ENCODE results near the gene RLN1.

The RLN1 gene

DNA sequence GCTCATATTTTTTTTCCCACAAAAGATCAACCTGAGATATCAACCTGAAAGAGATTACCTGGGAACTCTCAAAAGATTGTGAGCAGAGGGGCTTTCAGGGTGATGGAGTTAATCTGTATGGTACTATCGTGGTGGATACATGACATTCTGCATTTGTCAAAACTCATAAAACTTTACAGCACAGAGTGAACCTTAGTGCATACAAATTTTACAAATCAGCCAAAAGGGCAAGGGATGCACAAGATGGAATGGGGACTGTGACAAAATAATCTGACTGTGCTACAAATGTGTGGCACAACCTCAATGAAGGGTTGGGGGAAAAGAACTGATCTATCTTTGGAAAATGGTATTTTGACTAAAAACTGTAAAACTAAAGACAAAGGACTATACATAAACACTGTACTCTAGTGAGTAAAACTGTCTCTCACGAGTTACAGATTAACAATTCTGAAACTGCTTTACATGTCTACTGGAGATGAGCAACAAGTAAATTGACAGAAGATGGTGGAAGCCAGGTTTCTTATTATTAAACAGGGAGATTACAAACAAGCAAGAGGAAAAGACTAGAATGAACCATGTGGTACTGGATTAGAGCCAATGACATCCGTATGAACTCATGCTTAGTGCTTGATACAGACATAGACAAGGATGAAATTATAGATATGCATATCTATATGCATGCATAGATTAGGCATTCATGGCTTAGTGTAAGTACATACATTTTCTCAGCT, 24.8 kb upstream of the RLN1 start:
- TF ChIP-seq CTCF (IDR thresholded peaks at IDR 0.05; ENCODE audit: borderline replicate concordance, insufficient read depth, low read depth, low read length): no peak
- no peak overlapping the region for H3K4me3 ChIP-seq (ENCODE audit: low read depth, low read length)

DNA sequence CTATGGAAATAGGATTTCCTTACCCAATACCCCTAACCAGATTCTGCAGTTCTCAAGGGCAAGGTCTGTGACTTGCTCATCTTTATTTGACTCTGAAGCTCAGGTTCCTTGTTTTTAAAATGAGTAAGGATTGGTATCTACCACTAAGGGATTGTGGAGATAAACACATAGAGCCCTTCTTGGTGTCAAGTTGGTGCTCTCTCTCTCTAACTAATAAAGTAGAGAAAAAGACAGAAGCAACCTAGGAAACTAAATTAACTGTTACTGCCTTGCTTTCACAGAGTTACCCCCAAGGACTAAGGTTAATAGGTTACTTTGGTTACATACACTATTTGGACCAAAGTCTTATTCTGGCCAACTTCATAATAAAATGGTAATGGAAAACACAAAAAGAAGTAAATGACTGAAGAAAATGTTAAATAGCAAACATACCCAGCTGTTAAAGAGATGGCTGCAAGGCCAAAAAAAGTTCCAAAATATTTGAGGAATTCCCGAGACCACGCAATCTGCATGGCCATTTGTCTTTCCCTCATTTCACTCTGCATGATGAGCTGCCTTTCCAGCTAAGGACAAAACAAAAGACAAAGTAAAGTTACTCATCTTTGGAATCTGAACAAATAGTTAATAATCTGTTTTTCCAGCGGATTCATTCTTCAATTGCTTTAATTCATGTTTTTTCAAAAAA, 21.8 kb upstream of the RLN1 start:
- H3K4me3 ChIP-seq (ENCODE audit: low read depth, low read length): no peak overlapping the region
- no peak for TF ChIP-seq CTCF (IDR thresholded peaks at IDR 0.05; ENCODE audit: borderline replicate concordance, insufficient read depth, low read depth, low read length)

DNA sequence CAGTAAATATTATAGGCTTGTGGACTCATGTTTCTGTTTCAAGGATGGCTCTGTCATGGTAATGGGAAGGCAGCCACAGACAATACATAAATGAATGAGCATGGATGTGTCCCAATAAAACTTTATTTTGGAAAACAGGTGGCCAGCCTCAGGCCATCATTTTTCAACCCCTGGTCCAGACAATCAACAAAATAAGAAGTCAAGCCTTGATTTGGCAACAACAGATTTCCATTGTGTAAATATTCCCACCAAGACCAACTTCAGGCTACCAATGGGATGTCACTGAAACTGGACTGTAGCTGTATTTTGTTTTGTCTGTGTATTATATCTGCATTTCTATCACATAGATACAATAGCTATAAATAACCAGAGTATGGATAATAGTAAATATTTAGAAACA, 20.7 kb upstream of the RLN1 start:
- no peak for TF ChIP-seq CTCF (IDR thresholded peaks at IDR 0.05; ENCODE audit: borderline replicate concordance, insufficient read depth, low read depth, low read length)
- no peak overlapping the region for H3K4me3 ChIP-seq (ENCODE audit: low read depth, low read length)

- H3K4me3 ChIP-seq (ENCODE audit: low read depth, low read length): no peak overlapping the region
- TF ChIP-seq CTCF (IDR thresholded peaks at IDR 0.05; ENCODE audit: borderline replicate concordance, insufficient read depth, low read depth, low read length): no peak
Measured at GRCh38 chr9:5357431-5358105, 17.9 kb upstream of the RLN1 start.

GRCh38 chr9:5355817-5356216, 16.1 kb upstream of the RLN1 start:
- TF ChIP-seq CTCF (IDR thresholded peaks at IDR 0.05; ENCODE audit: borderline replicate concordance, insufficient read depth, low read depth, low read length): no peak
- no peak overlapping the region for H3K4me3 ChIP-seq (ENCODE audit: low read depth, low read length)

- no peak overlapping the region for H3K4me3 ChIP-seq (ENCODE audit: low read depth, low read length)
- TF ChIP-seq CTCF (IDR thresholded peaks at IDR 0.05; ENCODE audit: borderline replicate concordance, insufficient read depth, low read depth, low read length): no peak
Measured at GRCh38 chr9:5355226-5355625, 15.6 kb upstream of the RLN1 start.

Data from GM12875 (cell line).